HepG2 (cell line): ENCODE measurements around the gene EPB41L2. TPM values are rescaled to one million over a fixed set of nuclear protein-coding genes. Genes with fewer than 3 reads are reported as not detected.

ENCODE experiments used
- MBD4 ChIP-seq: IDR thresholded peaks from 2 replicates; pipeline ENCODE4 v1.6.1; 2012; ENCODE audit warnings: low read length, inconsistent platforms, borderline replicate concordance
- PHF5A ChIP-seq: IDR thresholded peaks from one replicate; pipeline ENCODE4 v1.6.1; 2018; ENCODE audit warnings: low read depth, missing genetic modification reagents; ENCODE audit not compliant: unreplicated experiment
- POLR2AphosphoS2 ChIP-seq: IDR thresholded peaks from 2 replicates; pipeline ENCODE4 v1.6.1; 2011; ENCODE audit warnings: low read depth, low read length, improper control_type of control experiment
- U2AF1 ChIP-seq: fragments of 200-400 bp; formaldehyde crosslinking; optimal IDR thresholded peaks from 2 replicates; pipeline ENCODE3; 2017; ENCODE audit warnings: mild to moderate bottlenecking, low read depth, low read length
- ZBTB3 ChIP-seq: sonication (generic); formaldehyde crosslinking; IDR thresholded peaks from 2 replicates; pipeline ENCODE4 v1.4.0; 2020; ENCODE audit warnings: low read depth, mild to moderate bottlenecking, moderate library complexity, missing genetic modification reagents, borderline replicate concordance
- ZBTB33 ChIP-seq: sonication (generic); formaldehyde crosslinking; IDR thresholded peaks from 2 replicates; pipeline ENCODE4 v1.4.0; 2020; ENCODE audit warnings: missing genetic modification reagents
- ZNF101 ChIP-seq: sonication (generic); formaldehyde crosslinking; IDR thresholded peaks from 2 replicates; pipeline ENCODE4 v1.4.0; 2020; ENCODE audit warnings: mild to moderate bottlenecking, low read depth, missing genetic modification reagents, borderline replicate concordance
- ZNF367 ChIP-seq: sonication (generic); formaldehyde crosslinking; IDR thresholded peaks from 2 replicates; pipeline ENCODE4 v1.4.0; 2020; ENCODE audit warnings: missing genetic modification reagents, borderline replicate concordance
- ZNF543 ChIP-seq: sonication (generic); formaldehyde crosslinking; IDR thresholded peaks from 2 replicates; pipeline ENCODE4 v1.4.0; 2020; ENCODE audit warnings: mild to moderate bottlenecking, missing genetic modification reagents
- ZNF558 ChIP-seq: sonication (generic); formaldehyde crosslinking; IDR thresholded peaks from 2 replicates; pipeline ENCODE4 v1.9.0; 2022; ENCODE audit warnings: mild to moderate bottlenecking, missing genetic modification reagents, borderline replicate concordance
- ZNF619 ChIP-seq: sonication (generic); formaldehyde crosslinking; IDR thresholded peaks from 2 replicates; pipeline ENCODE4 v1.4.0; 2020; ENCODE audit warnings: mild to moderate bottlenecking, missing genetic modification reagents
- ZNF839 ChIP-seq: sonication (generic); formaldehyde crosslinking; IDR thresholded peaks from 2 replicates; pipeline ENCODE4 v1.4.0; 2020; ENCODE audit warnings: missing genetic modification reagents, mild to moderate bottlenecking, borderline replicate concordance
- polyA plus RNA-seq, 8 experiments: library from polyadenylated mRNA; depleted of rRNA in 3 of 8; stranded (reverse) in 7 of 8; unstranded in 1 of 8; fragments of >200 nt; fragmentation: Illumina TruSeq in 4 of 8; extraction: Trizol in 4 of 8; gene quantifications; 2 replicates each; pipeline versions ENCODE4 v1.2.1 to v1.2.3, GENCODE V29; 2011 to 2016; ENCODE audit warnings: low read depth in 4 of 8, missing spikeins in 1 of 8, mixed read lengths in 1 of 8; ENCODE audit not compliant: insufficient read depth in 1 of 8
- total RNA-seq, 5 experiments: library from RNA; depleted of rRNA; stranded (reverse); fragments of >200 nt; fragmentation: Illumina TruSeq; extraction: Trizol; gene quantifications; 2 replicates each; pipeline ENCODE4 v1.2.3, GENCODE V29; 2016; ENCODE audit warnings: low read depth in 1 of 5
- TF ChIP-seq, protein P1 (sequence below), 2 experiments: sonication (generic) in 1 of 2; formaldehyde crosslinking in 1 of 2; IDR thresholded peaks; 2 replicates each; pipeline versions ENCODE4 v1.4.0 to v1.6.1; 2018 to 2020; ENCODE audit warnings: missing genetic modification reagents in 2 of 2, borderline replicate concordance in 1 of 2, low read depth in 1 of 2, mild to moderate bottlenecking in 1 of 2, missing biosample characterization in 1 of 2
- TF ChIP-seq, protein P2 (sequence below): sonication (generic); formaldehyde crosslinking; conservative IDR thresholded peaks from 2 replicates; pipeline ENCODE4 v1.4.0; 2020; ENCODE audit warnings: missing genetic modification reagents
- TF ChIP-seq, protein P3 (sequence below): sonication (generic); formaldehyde crosslinking; IDR thresholded peaks from 2 replicates; pipeline ENCODE4 v1.5.0; 2020; ENCODE audit warnings: missing genetic modification reagents, mild to moderate bottlenecking, borderline replicate concordance
- TF ChIP-seq, protein P4 (sequence below): sonication (generic); formaldehyde crosslinking; IDR thresholded peaks from 2 replicates; pipeline ENCODE4 v1.5.0; 2020; ENCODE audit warnings: missing genetic modification reagents

EPB41L2 gene
- total and polyA plus RNA-seq, 2 of the 13 experiments (the other 11 are each of a cell fraction or from before 2014, with no cell fraction given): 41.7 to 56.4 TPM

DNA sequence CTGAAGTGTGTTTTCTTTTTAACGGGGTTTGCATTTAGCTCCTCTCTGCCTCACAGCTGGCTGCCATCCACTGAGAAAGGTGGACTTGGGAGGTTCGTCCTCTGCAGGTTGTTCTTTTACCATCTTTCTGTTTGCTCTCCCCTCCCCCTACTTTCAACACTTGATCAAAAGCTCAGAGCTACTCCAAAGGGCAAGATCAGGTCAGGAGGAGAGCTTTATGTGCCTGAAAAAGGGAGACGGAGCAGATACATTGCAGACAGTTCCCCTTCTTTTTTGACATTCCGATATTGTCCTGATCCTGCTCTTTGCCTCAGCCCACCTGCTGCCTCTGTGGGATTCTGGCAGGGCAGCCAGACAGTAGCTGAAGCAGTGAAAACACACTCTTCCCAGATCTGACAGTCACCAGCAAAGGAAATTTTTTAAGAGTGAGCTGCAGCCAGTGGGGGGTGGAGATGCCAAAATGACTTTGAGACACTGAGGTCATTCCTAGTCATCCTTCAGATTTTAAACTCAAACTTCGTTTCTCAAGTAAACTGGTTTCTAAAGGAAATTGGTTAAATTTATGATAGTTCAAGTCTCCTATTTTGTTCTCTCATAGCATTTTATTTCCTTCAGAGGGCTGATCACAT lies 209.4 kb downstream of the EPB41L2 start (continued):
- no peak for TF ChIP-seq ZNF543 (CRISPR knock-in tag)
- TF ChIP-seq, protein P1, sequence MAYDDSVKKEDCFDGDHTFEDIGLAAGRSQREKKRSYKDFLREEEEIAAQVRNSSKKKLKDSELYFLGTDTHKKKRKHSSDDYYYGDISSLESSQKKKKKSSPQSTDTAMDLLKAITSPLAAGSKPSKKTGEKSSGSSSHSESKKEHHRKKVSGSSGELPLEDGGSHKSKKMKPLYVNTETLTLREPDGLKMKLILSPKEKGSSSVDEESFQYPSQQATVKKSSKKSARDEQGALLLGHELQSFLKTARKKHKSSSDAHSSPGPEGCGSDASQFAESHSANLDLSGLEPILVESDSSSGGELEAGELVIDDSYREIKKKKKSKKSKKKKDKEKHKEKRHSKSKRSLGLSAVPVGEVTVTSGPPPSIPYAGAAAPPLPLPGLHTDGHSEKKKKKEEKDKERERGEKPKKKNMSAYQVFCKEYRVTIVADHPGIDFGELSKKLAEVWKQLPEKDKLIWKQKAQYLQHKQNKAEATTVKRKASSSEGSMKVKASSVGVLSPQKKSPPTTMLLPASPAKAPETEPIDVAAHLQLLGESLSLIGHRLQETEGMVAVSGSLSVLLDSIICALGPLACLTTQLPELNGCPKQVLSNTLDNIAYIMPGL (CRISPR knock-in tag; IDR thresholded peaks at IDR 0.05; ENCODE audit: borderline replicate concordance in 1 of 2, low read depth in 1 of 2): peak in 1 of 2 experiments; percentile 30; a peak in 1 of 4 replicates
- TF ChIP-seq ZNF558 (CRISPR knock-in tag): no peak
- TF ChIP-seq ZBTB33 (CRISPR knock-in tag): no peak
- TF ChIP-seq, protein P2, sequence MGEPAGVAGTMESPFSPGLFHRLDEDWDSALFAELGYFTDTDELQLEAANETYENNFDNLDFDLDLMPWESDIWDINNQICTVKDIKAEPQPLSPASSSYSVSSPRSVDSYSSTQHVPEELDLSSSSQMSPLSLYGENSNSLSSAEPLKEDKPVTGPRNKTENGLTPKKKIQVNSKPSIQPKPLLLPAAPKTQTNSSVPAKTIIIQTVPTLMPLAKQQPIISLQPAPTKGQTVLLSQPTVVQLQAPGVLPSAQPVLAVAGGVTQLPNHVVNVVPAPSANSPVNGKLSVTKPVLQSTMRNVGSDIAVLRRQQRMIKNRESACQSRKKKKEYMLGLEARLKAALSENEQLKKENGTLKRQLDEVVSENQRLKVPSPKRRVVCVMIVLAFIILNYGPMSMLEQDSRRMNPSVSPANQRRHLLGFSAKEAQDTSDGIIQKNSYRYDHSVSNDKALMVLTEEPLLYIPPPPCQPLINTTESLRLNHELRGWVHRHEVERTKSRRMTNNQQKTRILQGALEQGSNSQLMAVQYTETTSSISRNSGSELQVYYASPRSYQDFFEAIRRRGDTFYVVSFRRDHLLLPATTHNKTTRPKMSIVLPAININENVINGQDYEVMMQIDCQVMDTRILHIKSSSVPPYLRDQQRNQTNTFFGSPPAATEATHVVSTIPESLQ: no peak
- TF ChIP-seq MBD4: no peak; the same call in 1 of the 2 replicates
- TF ChIP-seq, protein P3, sequence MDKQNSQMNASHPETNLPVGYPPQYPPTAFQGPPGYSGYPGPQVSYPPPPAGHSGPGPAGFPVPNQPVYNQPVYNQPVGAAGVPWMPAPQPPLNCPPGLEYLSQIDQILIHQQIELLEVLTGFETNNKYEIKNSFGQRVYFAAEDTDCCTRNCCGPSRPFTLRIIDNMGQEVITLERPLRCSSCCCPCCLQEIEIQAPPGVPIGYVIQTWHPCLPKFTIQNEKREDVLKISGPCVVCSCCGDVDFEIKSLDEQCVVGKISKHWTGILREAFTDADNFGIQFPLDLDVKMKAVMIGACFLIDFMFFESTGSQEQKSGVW (CRISPR knock-in tag): no peak
- TF ChIP-seq ZNF101 (CRISPR knock-in tag): no peak
- peak; percentile 84 for TF ChIP-seq PHF5A
- TF ChIP-seq, protein P4, sequence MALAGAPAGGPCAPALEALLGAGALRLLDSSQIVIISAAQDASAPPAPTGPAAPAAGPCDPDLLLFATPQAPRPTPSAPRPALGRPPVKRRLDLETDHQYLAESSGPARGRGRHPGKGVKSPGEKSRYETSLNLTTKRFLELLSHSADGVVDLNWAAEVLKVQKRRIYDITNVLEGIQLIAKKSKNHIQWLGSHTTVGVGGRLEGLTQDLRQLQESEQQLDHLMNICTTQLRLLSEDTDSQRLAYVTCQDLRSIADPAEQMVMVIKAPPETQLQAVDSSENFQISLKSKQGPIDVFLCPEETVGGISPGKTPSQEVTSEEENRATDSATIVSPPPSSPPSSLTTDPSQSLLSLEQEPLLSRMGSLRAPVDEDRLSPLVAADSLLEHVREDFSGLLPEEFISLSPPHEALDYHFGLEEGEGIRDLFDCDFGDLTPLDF: no peak
- TF ChIP-seq ZNF619 (CRISPR knock-in tag): no peak
- TF ChIP-seq ZNF839: no peak
- no peak for TF ChIP-seq POLR2AphosphoS2
- TF ChIP-seq U2AF1: no peak
- no peak for TF ChIP-seq ZNF367
- TF ChIP-seq ZBTB3 (CRISPR knock-in tag): no peak
- TF ChIP-seq, all 625 proteins: peak for 174
